SIG-M5 treated with dmso at 0.1 percent for 504 hours (cell line): Measurements from ENCODE around the gene CDRT4.
"Not testable (repeated sequence)": the region's sequence is repeated elsewhere in the genome, so short reads cannot be mapped to it uniquely, and the experiment has no call there.

Experiments used
- DNase-seq: peaks from one replicate; lab custom pipeline; 2025; ENCODE audit not compliant: unreplicated experiment; lab: John Stamatoyannopoulos, UW

Gene CDRT4

GRCh38 chr17:15457723-15458094, 9.7 kb downstream of the CDRT4 start:
- DNase-seq = no peak

DNA sequence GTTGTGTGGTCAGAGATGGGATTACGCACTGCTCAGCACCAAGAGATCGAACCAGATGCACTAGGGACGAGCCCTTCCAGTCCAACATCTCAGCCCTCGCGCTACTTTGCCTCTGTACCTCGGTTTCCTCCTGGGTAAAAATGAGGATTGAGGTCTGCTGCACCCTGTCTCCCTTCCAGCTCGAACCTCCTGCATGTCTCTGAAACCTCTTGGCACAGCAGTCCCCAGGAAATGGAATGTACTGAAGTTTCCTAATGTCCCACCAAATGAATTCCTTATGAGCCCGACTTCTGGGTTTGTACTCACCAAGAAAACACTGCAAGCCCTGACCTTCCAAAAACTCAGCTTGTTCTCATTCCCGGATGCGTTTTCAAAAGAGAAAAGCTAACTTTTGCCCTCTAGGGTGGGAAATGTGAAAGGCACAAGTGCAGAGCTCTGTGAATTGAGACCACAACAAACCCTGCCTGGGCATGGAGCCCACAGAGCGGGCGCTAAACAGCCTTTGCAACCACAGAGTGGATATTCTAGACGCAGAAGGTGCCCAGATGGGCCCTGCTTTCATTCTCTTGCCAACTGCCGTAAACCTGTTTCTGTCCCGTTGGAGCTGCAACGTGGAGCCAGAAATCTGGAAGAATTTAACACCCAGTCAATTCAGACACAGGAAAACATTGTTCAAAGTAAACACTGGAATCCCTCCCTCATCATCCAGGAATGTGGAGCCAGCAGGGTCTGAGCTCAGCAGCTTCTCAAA, 10.3 kb downstream of the CDRT4 start:
- DNase-seq = no peak

DNA sequence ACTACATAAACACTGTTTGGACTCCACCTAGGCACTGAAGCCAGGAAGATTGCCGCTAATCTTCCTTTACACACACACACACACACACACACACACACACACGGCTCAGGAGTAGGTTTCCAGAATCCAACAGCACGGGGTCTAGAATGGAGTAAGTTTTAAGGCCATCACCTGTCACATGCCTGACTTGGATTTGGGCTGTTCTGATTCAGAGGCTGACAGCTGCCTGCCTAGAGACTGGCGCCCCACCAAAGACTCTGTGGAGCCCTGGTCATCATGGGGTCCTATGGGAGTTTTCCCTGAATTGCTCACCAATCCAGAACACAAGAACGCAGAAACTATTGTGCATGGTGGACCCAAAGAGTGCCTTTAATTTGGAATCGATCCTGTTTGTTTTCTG, 10.9 kb downstream of the CDRT4 start:
- no peak for DNase-seq

GRCh38 chr17:15454346-15454745, 13.1 kb downstream of the CDRT4 start:
- no peak for DNase-seq

DNA sequence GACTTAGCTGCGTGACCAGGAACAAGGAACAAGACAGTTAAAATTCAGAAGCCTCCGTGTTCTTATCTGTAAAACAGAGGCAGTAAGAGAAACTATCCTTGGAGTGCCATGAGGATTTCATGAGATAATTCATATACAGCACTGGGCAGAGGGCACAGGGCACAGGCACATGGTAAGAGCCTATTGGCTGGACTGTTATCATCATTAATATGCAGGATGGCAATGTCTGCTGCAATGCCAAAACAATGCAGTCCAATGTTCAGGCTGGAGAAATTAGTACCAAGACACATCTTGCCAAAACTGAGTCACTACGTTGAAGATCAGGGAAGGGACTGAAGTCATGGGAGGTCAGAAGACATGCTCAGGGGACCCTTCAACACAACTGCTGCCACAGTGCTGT, 13.6 kb downstream of the CDRT4 start:
- DNase-seq = no peak

GRCh38 chr17:15453246-15453645, 14.2 kb downstream of the CDRT4 start:
- no peak for DNase-seq

GRCh38 chr17:15452746-15453145, 14.7 kb downstream of the CDRT4 start:
- DNase-seq = no peak

DNA sequence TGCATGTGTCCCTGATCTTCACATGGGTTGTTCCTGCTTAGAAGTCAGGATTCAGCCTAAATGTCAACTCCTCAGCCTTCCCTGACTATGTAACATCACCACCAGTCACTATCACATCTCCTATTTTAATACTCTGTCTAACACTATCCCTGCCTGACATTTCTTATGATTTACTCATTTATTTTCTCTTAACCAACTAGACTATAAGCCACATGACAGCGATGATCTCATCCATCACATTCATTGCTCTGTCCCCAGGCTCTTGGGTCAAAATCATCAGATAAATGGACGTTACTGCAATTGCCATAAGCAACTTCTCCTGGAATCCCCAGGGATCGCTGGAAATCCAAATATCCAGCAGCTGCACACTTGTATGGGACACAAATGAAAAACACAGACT, 15.7 kb downstream of the CDRT4 start:
- no peak for DNase-seq

- no peak for DNase-seq
These were observed 18.9 kb downstream of the CDRT4 start for GRCh38 chr17:15448580-15448956.

DNA sequence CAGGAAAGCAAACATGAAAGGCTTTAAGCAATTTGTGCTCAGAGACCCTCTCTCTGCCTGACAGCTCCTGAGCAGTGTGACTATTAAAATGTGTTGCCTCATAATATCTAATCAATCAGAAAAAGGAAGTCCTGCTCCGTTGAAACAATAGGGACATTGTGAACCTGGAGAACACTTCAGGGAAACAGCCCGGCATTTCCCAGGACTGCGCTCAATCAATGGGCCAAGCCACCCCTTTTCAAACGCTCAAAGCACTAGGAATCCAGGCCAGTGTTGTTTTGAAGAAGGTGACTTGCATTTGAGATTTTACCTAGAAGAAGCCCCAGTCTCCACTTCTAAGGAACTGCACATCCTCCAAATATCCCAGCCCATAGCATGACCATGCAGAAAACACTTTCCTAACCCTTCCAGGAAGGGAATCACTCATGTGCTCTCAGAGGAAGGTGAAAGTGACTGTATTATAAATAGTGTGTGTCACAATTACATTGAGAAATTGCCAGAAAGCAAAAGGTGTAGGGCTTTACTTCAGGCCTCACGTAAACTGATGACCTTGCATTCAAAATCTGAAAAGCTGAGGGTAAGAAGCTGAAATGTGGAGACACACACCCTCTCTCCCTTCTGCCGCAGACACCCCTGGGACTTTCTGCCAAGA, 19.4 kb downstream of the CDRT4 start:
- no peak for DNase-seq

GRCh38 chr17:15446036-15446435, 21.4 kb downstream of the CDRT4 start:
- DNase-seq = no peak

DNA sequence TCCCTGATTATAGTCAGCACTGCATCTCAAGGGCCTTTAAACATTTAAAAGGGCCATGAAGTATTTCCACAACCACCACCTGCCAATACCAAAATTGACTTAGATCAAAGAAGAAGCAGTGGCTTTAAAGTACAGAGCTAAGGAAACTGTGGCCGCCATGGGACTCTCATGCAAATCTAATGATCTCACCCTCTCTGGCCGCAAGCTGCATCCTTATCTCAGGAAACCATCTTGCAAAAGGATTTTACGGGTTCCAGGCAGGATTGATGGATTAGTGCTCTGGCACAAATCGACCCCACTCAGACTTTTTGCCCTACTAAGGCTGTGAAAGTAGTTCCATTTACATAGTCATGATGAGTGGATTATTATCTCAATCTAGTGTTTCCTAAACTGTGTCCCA, 22.6 kb downstream of the CDRT4 start:
- DNase-seq = no peak

DNA sequence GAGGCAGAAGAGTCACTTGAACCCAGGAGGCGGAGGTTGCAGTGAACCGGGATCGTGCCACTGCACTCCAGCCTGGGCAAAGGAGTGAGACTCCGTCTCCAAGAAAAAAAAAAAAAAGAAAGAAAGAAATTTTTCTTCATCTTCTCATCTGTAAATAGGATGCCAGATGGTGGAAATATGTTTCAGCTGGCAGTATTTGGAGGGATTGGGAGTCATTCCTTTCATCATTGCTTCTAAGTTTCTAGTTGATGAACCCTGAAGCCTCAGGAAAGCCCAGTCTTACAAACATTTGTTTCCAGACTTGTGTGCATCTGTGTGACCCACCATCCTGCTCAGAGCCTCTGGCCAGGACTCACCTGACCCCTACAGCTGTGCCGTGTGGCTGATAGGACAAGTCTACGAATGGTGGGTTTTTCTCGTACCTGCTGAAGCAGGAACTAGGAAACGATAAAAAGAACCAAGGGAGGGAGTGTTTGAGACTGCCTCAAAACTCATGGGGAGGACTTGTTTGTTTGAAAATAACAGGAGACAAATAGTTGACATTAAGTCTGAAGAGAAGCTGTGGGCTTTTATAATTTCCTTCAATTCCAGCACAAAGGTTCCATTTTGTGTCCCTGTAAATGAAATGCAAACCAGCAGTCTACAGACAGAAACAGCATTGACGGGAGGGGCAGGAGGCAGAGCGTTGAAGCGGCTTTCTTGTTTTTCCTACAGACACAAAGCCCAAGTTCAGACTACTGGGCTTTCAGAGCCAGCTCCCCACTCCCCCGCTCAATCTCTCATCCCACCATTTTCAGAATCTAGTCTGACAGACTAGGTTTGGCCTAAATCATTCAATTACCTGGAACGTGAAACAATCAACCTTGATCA, 24.9 kb downstream of the CDRT4 start:
- no peak for DNase-seq

GRCh38 chr17:15441315-15441714, 26.1 kb downstream of the CDRT4 start:
- no peak for DNase-seq

GRCh38 chr17:15440347-15440746, 27.1 kb downstream of the CDRT4 start:
- DNase-seq = peak; percentile 88

DNA sequence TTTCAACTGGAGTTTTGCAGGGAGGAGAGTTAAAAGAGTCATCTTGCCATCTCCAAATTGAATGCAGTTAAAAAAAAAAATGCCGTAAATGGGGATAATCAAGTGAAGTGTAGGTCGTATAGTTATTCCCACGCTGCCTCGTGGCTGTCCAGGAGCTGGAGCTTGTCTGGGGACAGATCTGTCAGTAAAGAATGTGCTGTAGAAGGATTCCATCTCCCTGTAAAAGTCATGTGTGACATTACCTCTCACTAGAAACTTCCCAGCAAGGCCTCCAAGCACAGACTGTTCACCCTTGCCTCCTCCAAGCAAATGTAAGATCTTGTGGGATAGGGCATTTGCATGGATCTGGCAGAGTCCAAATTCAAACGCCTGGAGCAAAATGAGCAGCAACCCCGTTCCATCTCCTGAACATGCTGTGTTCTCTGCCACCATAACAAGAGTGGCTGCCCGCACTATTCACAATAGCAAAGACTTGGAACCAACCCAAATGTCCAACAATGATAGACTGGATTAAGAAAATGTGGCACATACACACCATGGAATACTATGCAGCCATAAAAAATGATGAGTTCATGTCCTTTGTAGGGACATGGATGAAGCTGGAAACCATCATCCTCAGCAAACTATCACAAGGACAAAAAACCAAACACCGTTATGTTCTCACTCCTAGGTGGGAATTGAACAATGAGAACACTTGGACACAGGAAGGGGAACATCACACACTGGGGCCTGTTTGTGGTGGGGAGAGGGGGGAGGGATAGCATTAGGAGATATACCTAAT, 28.0 kb downstream of the CDRT4 start:
- not testable (repeated sequence) for DNase-seq

GRCh38 chr17:15438491-15439105, 28.8 kb downstream of the CDRT4 start:
- no peak for DNase-seq

DNA sequence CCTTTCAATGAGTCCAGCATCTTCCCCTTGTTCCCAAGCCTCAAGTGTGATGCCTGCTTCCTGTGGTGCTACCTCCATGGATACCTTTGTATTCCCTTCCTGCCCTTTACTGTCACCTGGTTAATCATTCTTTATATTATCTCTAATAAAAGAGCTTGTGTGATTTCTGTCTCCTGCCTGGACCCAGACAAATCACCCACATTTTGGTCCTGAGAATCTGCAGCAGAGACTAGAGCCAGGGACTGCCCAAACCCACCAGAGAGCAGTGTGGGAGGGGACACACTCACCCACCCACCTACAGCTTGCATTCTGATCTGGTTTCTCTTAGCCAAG, 30.2 kb downstream of the CDRT4 start:
- no peak for DNase-seq

- DNase-seq = peak; percentile 71
These were observed 30.7 kb downstream of the CDRT4 start for GRCh38 chr17:15436473-15437302.

GRCh38 chr17:15434956-15435355, 32.5 kb downstream of the CDRT4 start:
- no peak for DNase-seq
